Skeletal muscle tissue (tissue), 4 donors: ENCODE results near the gene CSF3R. TPM values are rescaled to one million over a fixed set of nuclear protein-coding genes. Genes with fewer than 3 reads are reported as not detected.
"Not testable (repeated sequence)": the region's sequence is repeated elsewhere in the genome, so short reads cannot be mapped to it uniquely, and the experiment has no call there.

ENCODE experiments used
- H3K27ac ChIP-seq: one replicate; pipeline ENCODE4 v1.7.0; 2013; ENCODE audit warnings: mild to moderate bottlenecking, low read depth, low read length, inconsistent platforms
- H3K27me3 ChIP-seq, 3 donors: one replicate each; pipeline ENCODE4 v1.7.0; 2013; ENCODE audit warnings: low read length in 3 of 3; ENCODE audit not compliant: control insufficient read depth in 3 of 3, insufficient read depth in 3 of 3
- H3K36me3 ChIP-seq, 3 donors: one replicate each; pipeline ENCODE4 v1.7.0; 2013; ENCODE audit warnings: low read length in 3 of 3; ENCODE audit not compliant: control insufficient read depth in 3 of 3, insufficient read depth in 3 of 3
- H3K4me1 ChIP-seq, 3 donors: one replicate each; pipeline ENCODE4 v1.7.0; 2013; ENCODE audit warnings: low read length in 3 of 3, mild to moderate bottlenecking in 3 of 3; ENCODE audit not compliant: control insufficient read depth in 3 of 3, insufficient read depth in 3 of 3
- H3K4me3 ChIP-seq, 3 donors: one replicate each; pipeline ENCODE4 v1.7.0; 2013; ENCODE audit warnings: low read length in 3 of 3
- H3K9ac ChIP-seq, 3 donors: one replicate each; pipeline ENCODE4 v1.7.0; 2013; ENCODE audit warnings: low read length in 3 of 3, mild to moderate bottlenecking in 3 of 3, moderate library complexity in 2 of 3, low read depth in 1 of 3
- H3K9me3 ChIP-seq, 3 donors: one replicate each; pipeline ENCODE4 v1.7.0; 2013; ENCODE audit warnings: low read length in 3 of 3; ENCODE audit not compliant: control insufficient read depth in 3 of 3
- total RNA-seq: library from RNA; depleted of rRNA; stranded (reverse); fragments of >200 nt; gene quantifications from one replicate; pipeline ENCODE4 v1.2.3, GENCODE V29; 2014
- donor health status: Osteomylitis.

CSF3R gene
- total RNA-seq, 1 donor from 2014 or later, result 3.7 TPM

DNA sequence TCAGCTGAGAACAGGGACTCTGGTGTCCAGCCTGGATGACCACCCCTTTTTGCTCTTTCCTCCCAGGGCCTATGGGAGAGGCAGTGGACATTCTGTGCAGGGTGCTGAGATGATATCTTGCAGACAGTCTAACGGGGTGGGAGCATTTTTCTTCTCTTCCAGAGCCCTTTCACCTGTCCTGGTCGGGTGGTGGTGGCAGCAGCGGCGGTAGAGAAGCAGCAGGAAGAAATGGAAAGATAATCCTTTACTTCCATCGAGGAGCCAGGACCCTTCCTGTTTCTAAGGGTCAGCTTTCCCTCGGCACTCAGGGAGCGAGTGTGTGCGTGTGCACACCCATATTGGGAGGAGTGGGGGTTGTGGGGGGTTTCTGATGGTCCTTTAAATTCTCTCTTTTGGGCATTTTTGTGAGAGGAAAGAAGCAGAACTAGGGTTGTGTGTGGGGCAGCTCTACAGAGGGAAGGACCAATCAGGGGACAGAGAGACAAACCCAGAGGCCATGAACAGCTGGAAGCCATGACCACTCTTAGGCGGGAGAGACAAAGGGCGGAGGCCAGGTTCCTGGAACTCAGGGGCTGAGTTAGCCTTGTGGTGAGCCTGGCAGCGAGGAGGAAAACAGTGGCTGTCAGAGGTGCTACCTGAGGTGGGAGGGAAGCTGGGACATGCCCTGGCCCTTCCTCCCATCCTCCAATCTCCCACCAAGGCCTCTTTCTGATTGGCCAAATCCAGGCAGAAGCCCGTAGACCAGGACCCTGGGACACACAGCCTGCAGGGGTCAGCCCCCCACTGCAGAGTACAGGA, 31.2 kb upstream of the CSF3R start:
- no peaks in the 10 kb centered on the region for H3K9me3 ChIP-seq
- H3K36me3 ChIP-seq, result no peaks in the 10 kb centered on the region
- H3K27ac ChIP-seq, result no peak overlapping the region
- no peak overlapping the region for H3K4me3 ChIP-seq
- H3K4me1 ChIP-seq, result no peaks in the 10 kb centered on the region
- no peak overlapping the region for H3K9ac ChIP-seq
- peaks cover 9 to 53% (median 22%) of the 10 kb centered on the region in 3 donors for H3K27me3 ChIP-seq

DNA sequence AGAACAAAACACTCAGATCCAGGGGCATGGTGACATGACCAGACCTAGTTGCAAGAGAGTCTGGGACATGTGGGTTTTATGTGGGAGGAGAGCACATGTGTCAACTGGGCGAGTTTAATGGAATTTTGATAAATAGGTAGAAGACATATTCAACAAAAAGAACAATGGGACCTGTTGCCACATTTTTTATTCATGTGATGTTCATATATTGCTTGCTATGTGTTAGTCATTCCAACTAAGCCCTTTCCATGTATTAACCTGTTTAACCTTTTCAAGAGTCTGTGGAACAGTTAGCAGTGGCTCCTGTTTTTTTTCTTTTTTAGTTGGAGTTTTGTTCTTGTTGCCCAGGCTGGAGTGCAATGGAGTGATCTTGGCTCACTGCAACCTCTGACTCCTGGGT, 30.1 kb upstream of the CSF3R start:
- H3K4me3 ChIP-seq, result no peak overlapping the region
- no peak overlapping the region for H3K9ac ChIP-seq
- H3K27me3 ChIP-seq, result peaks cover 9 to 48% (median 22%) of the 10 kb centered on the region in 3 donors
- H3K9me3 ChIP-seq, result no peaks in the 10 kb centered on the region
- H3K4me1 ChIP-seq, result no peaks in the 10 kb centered on the region
- no peaks in the 10 kb centered on the region for H3K36me3 ChIP-seq
- H3K27ac ChIP-seq, result no peak overlapping the region

DNA sequence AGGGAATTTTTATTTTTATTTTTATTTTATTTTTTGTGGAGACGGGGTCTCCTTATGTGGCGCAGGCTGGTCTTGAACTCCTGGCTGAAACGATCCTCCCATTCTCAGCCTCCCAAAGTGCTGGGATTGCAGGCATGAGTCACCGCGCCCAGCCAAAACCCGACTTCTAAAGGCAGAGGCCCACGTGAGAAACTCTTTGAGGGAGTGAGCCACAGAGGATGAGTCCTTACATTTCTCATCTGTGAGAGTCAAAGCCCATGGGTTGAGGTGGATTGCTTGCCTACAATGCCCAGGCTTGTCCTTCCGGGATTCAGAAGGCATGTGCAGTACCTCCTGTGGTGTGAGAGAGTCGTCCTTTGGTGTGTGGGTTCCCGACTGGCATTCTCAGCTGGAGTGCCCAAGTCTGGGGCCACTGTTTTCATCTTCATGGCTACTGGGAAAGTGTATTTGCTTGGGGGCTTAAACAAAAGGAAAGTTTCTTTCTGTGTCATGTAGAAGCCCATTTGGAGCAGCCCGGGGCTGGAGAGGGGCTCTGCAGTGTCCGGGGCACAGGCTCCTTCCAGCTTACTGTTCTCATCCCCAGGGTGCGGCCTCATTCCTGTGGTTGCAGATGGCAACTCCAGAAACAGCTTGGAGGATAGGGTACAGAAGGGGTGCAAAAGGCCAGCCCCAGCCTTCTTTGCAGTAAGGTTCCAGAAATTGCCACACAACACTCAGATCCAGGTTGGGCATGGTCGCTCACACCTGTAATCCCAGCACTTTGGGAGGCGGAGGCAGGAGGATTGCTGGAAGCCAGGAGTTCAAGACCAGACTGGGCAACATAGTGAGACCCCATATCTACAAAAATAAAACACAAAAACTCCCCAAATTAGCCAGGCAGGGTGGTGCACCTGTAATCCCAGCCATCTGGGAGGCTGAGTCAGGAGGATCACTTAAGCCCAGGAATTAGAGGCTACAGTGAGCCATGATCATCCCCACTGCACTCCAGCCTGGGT, 29.4 kb upstream of the CSF3R start:
- Histone ChIP-seq H3K4me3 (no peak overlapping the region), H3K9ac (no peak overlapping the region), H3K36me3 (no peaks in the 10 kb centered on the region), H3K9me3 (no peaks in the 10 kb centered on the region), H3K4me1 (no peaks in the 10 kb centered on the region), H3K27me3 (peaks cover 9 to 52% (median 26%) of the 10 kb centered on the region in 3 donors), H3K27ac (no peak overlapping the region)

DNA sequence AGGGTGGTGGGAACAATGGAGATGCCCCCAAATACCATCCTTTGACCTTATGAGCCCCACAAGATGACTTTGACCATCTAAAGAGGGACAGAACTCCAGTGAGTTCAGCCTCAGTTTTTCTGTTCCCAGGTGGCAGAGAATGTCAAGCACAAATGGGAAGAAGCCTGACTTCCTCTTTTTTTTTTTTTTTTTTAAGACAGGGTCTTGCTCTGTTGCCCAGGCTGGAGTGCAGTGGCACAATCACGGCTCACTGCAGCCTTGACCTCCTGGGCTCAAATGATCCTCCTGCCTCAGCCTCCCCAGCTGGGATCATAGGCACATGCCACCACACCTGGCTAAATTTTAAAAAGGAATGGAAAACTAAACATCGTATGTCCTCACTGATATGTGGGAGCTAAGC, 28.5 kb upstream of the CSF3R start:
- not testable (repeated sequence) for H3K27ac ChIP-seq, H3K4me3 ChIP-seq, H3K9me3 ChIP-seq, H3K36me3 ChIP-seq, H3K9ac ChIP-seq, H3K4me1 ChIP-seq
- H3K27me3 ChIP-seq, result peaks cover 9 to 44% (median 23%) of the 10 kb centered on the region in 3 donors

DNA sequence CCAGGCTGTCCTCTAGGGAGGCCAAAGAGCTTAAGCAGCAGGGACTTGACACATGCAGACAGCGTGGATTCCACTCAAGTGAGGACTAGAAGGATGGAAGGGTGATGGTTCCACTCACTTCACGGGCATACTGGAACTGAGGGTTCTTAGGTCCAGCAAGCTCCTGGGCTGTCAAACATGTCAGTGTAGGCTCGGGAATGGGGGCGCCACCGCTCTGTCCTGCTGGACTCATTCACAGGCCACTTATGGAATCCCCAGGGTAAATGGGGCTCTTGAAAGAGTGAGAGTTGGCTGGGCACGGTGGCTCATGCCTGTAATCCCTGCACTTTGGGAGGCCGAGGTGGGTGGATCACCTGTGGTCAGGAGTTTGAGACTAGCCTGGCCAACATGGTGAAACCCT, 27.7 kb upstream of the CSF3R start:
- no peaks in the 10 kb centered on the region for H3K4me1 ChIP-seq
- peaks cover 9 to 39% (median 23%) of the 10 kb centered on the region in 3 donors for H3K27me3 ChIP-seq
- H3K4me3 ChIP-seq, result no peak overlapping the region
- no peak overlapping the region for H3K9ac ChIP-seq
- no peaks in the 10 kb centered on the region for H3K9me3 ChIP-seq
- no peaks in the 10 kb centered on the region for H3K36me3 ChIP-seq
- H3K27ac ChIP-seq, result no peak overlapping the region

DNA sequence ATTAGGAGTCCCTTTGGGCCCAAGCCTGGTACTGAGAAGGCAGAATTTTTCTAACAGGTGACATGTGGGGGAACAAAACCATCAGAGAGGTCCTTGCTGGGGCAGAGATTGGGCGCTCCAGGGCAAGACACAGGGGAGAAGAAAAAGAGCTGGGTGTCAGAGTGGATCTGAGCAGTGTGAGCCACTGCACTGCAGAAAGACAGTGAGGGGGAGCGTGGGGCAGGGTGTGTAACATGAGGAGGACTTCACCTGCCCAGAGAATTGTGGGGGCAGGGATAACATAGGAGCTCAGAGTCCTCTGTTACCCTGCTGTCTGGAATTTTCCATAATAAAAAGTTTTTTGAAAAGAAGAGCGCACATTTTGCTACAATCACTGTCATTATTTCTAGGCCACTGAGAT, 25.5 kb upstream of the CSF3R start:
- no peaks in the 10 kb centered on the region for H3K36me3 ChIP-seq
- H3K9me3 ChIP-seq, result no peaks in the 10 kb centered on the region
- H3K4me1 ChIP-seq, result no peaks in the 10 kb centered on the region
- H3K9ac ChIP-seq, result no peak overlapping the region
- no peak overlapping the region for H3K4me3 ChIP-seq
- no peak overlapping the region for H3K27ac ChIP-seq
- H3K27me3 ChIP-seq, result peaks cover 8 to 34% (median 22%) of the 10 kb centered on the region in 3 donors

DNA sequence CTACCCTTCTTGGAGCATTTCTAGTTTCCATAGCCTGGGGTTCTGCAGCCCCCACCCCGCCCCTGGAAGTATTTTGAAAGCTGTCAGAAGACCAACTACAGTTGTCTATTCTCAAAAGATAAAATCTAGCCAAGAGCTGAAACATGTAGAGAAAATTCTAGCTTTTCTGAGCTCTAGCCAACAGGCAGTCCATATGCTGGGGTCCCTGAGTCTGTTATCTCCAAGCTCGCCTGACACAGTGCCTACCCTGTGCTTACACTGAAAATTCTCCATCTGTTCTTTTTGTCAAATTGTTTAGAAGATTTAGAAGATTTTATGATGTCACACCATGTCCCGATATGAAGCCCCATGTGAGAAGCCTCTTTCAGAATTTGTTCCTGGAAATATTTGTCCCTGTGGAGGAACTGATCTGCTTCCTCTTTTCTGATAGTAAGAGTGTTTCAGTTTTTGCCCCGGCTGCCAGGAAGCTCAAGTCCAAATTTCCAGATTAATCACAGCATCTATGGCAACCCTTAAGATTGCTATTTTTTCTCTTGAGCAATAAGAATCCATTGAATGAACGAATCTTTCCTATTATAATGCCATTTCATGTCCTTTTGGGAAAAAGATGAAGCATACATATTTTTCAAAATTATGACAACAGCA, 23.7 kb upstream of the CSF3R start:
- Histone ChIP-seq H3K9me3 (no peaks in the 10 kb centered on the region), H3K4me3 (no peak overlapping the region)

DNA sequence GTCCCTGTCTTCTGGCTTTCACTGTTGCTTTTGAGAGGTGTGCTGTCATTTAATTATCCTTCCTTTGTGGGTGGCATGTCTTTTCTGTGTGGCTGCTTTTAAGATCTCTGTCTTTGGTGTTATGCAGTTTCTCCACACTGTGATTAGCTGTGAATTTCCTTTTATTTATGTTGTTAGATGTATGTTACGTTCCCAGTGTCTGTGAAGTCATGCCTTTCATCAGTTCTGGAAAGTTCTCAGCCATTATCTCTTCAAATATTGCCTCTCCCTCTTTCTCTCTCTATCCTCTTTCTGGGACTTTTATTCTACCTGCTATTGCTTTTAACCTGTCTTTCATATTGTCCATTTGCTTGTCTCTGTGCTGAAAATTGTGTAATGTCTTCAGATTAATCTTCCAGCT, 21.0 kb upstream of the CSF3R start:
- H3K27ac ChIP-seq, result no peak overlapping the region
- H3K9ac ChIP-seq, result no peak overlapping the region
- no peaks in the 10 kb centered on the region for H3K36me3 ChIP-seq
- H3K9me3 ChIP-seq, result no peaks in the 10 kb centered on the region
- peaks cover 2 to 13% (median 9%) of the 10 kb centered on the region in 3 donors for H3K27me3 ChIP-seq
- H3K4me3 ChIP-seq, result no peak overlapping the region
- no peaks in the 10 kb centered on the region for H3K4me1 ChIP-seq

More for the DNA sequence above, 23.7 kb upstream of the CSF3R start:
- Histone ChIP-seq H3K4me1 (no peaks in the 10 kb centered on the region), H3K27me3 (peaks cover 8 to 25% (median 18%) of the 10 kb centered on the region in 3 donors), H3K36me3 (no peaks in the 10 kb centered on the region), H3K9ac (no peak overlapping the region), H3K27ac (no peak overlapping the region)

DNA sequence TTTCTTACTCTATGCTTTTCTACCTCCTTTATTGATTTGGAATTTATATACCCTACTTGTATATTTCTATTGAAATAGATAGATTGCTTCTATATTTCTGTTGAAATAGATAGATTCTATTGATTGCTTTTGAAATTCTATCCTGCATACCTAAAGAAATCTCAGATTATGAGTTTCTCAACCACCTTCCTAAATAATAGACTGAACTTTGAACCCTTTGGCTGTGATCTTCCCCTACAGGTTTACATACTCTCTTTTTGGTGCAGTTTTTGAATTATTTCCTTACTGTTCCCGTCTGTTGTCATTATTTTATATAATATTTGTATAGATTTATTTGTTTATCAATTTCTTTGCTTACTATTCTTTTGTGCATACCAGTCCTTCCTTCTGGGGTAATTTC, 20.4 kb upstream of the CSF3R start:
- Histone ChIP-seq H3K27ac (no peak overlapping the region), H3K36me3 (no peaks in the 10 kb centered on the region), H3K9me3 (no peaks in the 10 kb centered on the region), H3K9ac (no peak overlapping the region), H3K27me3 (peaks cover 2 to 13% (median 9%) of the 10 kb centered on the region in 3 donors), H3K4me1 (no peaks in the 10 kb centered on the region), H3K4me3 (no peak overlapping the region)
